Measurements from ENCODE around the gene PPP1R2.

GRCh38 chr3:195559723-195560409 lies 16.7 kb upstream of the PPP1R2 start:
- TF ChIP-seq CTCF (IDR thresholded peaks at IDR 0.05; ENCODE audit: poor library complexity, severe bottlenecking): no peak
- TF ChIP-seq SMC3 (conservative IDR thresholded peaks at IDR 0.05; ENCODE audit: poor library complexity): no peak
- TF ChIP-seq REST (IDR thresholded peaks at IDR 0.05; ENCODE audit: borderline replicate concordance): no peak
- TF ChIP-seq EP300 (conservative IDR thresholded peaks at IDR 0.05; ENCODE audit: poor library complexity, severe bottlenecking): no peak
- TF ChIP-seq EZH2 (IDR thresholded peaks at IDR 0.05; ENCODE audit: borderline replicate concordance, insufficient read depth, low read length, poor library complexity, severe bottlenecking): no peak
- TF ChIP-seq POLR2AphosphoS5 (IDR thresholded peaks at IDR 0.05): no peak
- TF ChIP-seq RAD21 (conservative IDR thresholded peaks at IDR 0.05): no peak
- TF ChIP-seq MXI1 (conservative IDR thresholded peaks at IDR 0.05; ENCODE audit: poor library complexity, severe bottlenecking): no peak
